ENCODE results near the gene SPI1. TPM values are rescaled to one million over a fixed set of nuclear protein-coding genes. Genes with fewer than 3 reads are reported as not detected.
A peak's percentile ranks its signal among the peaks of the same experiment; 100 is the strongest.

SPI1 gene
- total RNA-seq, 1 donor from 2014 or later, result not detected

DNA sequence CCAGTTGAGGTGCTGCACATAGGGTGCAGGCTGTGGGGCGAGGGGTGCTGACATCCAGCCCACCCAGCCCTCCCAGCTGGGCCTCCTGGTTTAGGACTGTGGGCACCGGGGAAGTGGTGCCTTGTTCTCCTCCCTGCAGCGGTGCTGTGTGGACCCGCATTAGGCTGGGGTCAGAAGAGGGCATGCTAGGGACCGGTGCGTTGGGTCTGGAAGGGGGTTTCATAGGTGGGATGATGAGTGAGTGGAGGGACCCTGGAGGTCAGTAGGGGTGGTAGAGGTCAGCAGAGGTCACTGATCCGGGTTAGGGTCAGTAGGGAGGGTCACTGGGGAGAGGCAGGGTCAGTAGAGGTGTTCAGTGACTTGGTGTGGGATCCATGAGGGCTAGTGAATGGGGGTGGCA, 19.2 kb downstream of the SPI1 start:
- Histone ChIP-seq H3K9ac (ENCODE audit: low read length) (no peak overlapping the region), H3K4me3 (ENCODE audit: insufficient read depth, low read depth, low read length) (no peak overlapping the region), H3K36me3 (ENCODE audit: insufficient read depth, low read length) (no peaks in the 10 kb centered on the region), H3K27ac (ENCODE audit: low read depth, low read length) (no peak overlapping the region), H3K9me3 (ENCODE audit: insufficient read depth, low read depth, low read length) (no peaks in the 10 kb centered on the region), H3K79me2 (ENCODE audit: insufficient read depth, low read length) (no peaks in the 10 kb centered on the region), H3K4me1 (ENCODE audit: insufficient read depth, low read length) (no peaks in the 10 kb centered on the region), H3K4me2 (ENCODE audit: low read length) (no peak overlapping the region), H2AFZ (ENCODE audit: low read depth, low read length) (no peak overlapping the region), H3K27me3 (ENCODE audit: insufficient read depth, low read length) (no peaks in the 10 kb centered on the region), H4K20me1 (ENCODE audit: insufficient read depth, low read length) (no peaks in the 10 kb centered on the region)
- Mint-ChIP-seq H3K27me3 (ENCODE audit: low read depth, unreplicated experiment) (no peaks in the 10 kb centered on the region), H3K4me1 (ENCODE audit: low read depth, unreplicated experiment) (peaks cover 2% of the 10 kb centered on the region), H3K4me3 (ENCODE audit: unreplicated experiment) (no peak overlapping the region), H3K36me3 (ENCODE audit: low read depth, unreplicated experiment) (no peaks in the 10 kb centered on the region), H3K27ac (ENCODE audit: unreplicated experiment) (peak overlapping the region; percentile 23), H3K9me3 (ENCODE audit: unreplicated experiment) (no peaks in the 10 kb centered on the region)
- TF ChIP-seq EZH2 (IDR thresholded peaks at IDR 0.05; ENCODE audit: insufficient read depth, low read length), result no peak
- TF ChIP-seq, protein P1, sequence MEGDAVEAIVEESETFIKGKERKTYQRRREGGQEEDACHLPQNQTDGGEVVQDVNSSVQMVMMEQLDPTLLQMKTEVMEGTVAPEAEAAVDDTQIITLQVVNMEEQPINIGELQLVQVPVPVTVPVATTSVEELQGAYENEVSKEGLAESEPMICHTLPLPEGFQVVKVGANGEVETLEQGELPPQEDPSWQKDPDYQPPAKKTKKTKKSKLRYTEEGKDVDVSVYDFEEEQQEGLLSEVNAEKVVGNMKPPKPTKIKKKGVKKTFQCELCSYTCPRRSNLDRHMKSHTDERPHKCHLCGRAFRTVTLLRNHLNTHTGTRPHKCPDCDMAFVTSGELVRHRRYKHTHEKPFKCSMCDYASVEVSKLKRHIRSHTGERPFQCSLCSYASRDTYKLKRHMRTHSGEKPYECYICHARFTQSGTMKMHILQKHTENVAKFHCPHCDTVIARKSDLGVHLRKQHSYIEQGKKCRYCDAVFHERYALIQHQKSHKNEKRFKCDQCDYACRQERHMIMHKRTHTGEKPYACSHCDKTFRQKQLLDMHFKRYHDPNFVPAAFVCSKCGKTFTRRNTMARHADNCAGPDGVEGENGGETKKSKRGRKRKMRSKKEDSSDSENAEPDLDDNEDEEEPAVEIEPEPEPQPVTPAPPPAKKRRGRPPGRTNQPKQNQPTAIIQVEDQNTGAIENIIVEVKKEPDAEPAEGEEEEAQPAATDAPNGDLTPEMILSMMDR (IDR thresholded peaks at IDR 0.05; ENCODE audit: insufficient read depth, low read depth, low read length), result no peak
- no peak for FAIRE-seq
- no peak for DNase-seq (ENCODE audit: low read depth)

DNA sequence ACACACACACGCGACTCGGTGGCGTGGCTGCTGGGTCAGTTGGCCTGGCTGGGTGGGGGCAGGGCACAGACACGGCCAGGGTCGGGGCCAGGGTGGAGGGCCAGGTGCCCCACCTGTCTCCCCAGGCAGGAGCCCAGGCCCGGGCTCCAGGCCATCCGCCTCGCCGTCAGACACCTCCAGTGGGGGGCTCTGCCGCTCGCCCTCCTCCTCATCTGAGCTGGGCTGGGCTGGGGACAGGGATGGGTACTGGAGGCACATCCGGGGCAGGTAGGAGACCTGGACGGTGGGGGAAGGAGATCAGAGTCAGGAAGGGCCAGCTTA, 19.7 kb downstream of the SPI1 start:
- Histone ChIP-seq H3K4me2 (ENCODE audit: low read length) (no peak overlapping the region), H3K9me3 (ENCODE audit: insufficient read depth, low read depth, low read length) (no peaks in the 10 kb centered on the region), H4K20me1 (ENCODE audit: insufficient read depth, low read length) (no peaks in the 10 kb centered on the region), H2AFZ (ENCODE audit: low read depth, low read length) (no peak overlapping the region), H3K27me3 (ENCODE audit: insufficient read depth, low read length) (no peaks in the 10 kb centered on the region), H3K4me1 (ENCODE audit: insufficient read depth, low read length) (no peaks in the 10 kb centered on the region), H3K9ac (ENCODE audit: low read length) (no peak overlapping the region), H3K4me3 (ENCODE audit: insufficient read depth, low read depth, low read length) (no peak overlapping the region), H3K36me3 (ENCODE audit: insufficient read depth, low read length) (no peaks in the 10 kb centered on the region), H3K79me2 (ENCODE audit: insufficient read depth, low read length) (no peaks in the 10 kb centered on the region), H3K27ac (ENCODE audit: low read depth, low read length) (no peak overlapping the region)
- FAIRE-seq (no peak), DNase-seq (ENCODE audit: low read depth) (no peak)
- Mint-ChIP-seq H3K4me1 (ENCODE audit: low read depth, unreplicated experiment) (peaks cover 2% of the 10 kb centered on the region), H3K27ac (ENCODE audit: unreplicated experiment) (no peak overlapping the region), H3K9me3 (ENCODE audit: unreplicated experiment) (no peaks in the 10 kb centered on the region), H3K27me3 (ENCODE audit: low read depth, unreplicated experiment) (no peaks in the 10 kb centered on the region), H3K4me3 (ENCODE audit: unreplicated experiment) (no peak overlapping the region), H3K36me3 (ENCODE audit: low read depth, unreplicated experiment) (no peaks in the 10 kb centered on the region)
- TF ChIP-seq, protein P1 (IDR thresholded peaks at IDR 0.05; ENCODE audit: insufficient read depth, low read depth, low read length), result no peak
- TF ChIP-seq EZH2 (IDR thresholded peaks at IDR 0.05; ENCODE audit: insufficient read depth, low read length), result no peak

DNA sequence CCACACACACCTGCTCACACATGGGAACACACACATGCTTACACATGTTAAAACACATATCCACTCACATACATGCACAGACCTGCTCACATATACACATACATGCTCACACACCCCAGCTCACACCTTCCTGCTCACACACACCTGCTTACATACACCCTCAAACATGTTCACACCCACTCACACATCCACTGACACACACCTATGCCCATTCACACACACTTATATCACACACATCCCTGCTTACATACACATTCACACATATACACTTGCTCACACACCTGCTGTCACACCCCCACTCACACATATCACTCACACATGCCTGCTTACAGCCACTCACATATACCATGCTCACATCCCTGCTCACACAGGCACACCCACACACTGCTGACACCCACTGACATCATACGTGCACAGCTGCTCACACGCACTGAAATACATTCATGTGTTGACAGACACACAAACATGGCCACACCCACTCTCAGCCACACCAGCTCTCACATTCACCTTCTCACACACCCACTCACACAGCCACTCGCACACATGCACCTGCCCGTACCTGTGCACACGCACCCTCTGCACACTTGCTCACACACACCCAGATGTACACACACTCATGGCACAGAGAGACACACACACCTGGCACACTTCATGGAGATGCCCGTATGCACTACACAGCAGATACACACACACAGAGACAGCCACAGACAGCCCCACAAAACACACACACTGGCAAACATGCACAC, 20.2 kb downstream of the SPI1 start:
- Histone ChIP-seq H3K9ac (ENCODE audit: low read length) (no peak overlapping the region), H3K4me1 (ENCODE audit: insufficient read depth, low read length) (no peaks in the 10 kb centered on the region), H3K4me2 (ENCODE audit: low read length) (no peak overlapping the region), H3K79me2 (ENCODE audit: insufficient read depth, low read length) (no peaks in the 10 kb centered on the region), H4K20me1 (ENCODE audit: insufficient read depth, low read length) (no peaks in the 10 kb centered on the region), H2AFZ (ENCODE audit: low read depth, low read length) (no peak overlapping the region), H3K27ac (ENCODE audit: low read depth, low read length) (no peak overlapping the region), H3K9me3 (ENCODE audit: insufficient read depth, low read depth, low read length) (no peaks in the 10 kb centered on the region), H3K27me3 (ENCODE audit: insufficient read depth, low read length) (no peaks in the 10 kb centered on the region), H3K36me3 (ENCODE audit: insufficient read depth, low read length) (no peaks in the 10 kb centered on the region), H3K4me3 (ENCODE audit: insufficient read depth, low read depth, low read length) (no peak overlapping the region)
- Mint-ChIP-seq H3K36me3 (ENCODE audit: low read depth, unreplicated experiment) (no peaks in the 10 kb centered on the region), H3K4me3 (ENCODE audit: unreplicated experiment) (no peak overlapping the region), H3K27me3 (ENCODE audit: low read depth, unreplicated experiment) (no peaks in the 10 kb centered on the region), H3K27ac (ENCODE audit: unreplicated experiment) (no peak overlapping the region), H3K9me3 (ENCODE audit: unreplicated experiment) (no peaks in the 10 kb centered on the region), H3K4me1 (ENCODE audit: low read depth, unreplicated experiment) (peaks cover 2% of the 10 kb centered on the region)
- no peak for FAIRE-seq
- no peak for DNase-seq (ENCODE audit: low read depth)
- TF ChIP-seq, protein P1 (IDR thresholded peaks at IDR 0.05; ENCODE audit: insufficient read depth, low read depth, low read length), result no peak
- TF ChIP-seq EZH2 (IDR thresholded peaks at IDR 0.05; ENCODE audit: insufficient read depth, low read length), result no peak

All from astrocyte (in vitro differentiated cells and primary cell).